GM18520 (cell line): ENCODE measurements around the gene FILIP1L.

Experiments
- ATAC-seq: cut with Tn5 transposase; IDR thresholded peaks from one replicate; pipeline ENCODE4 v1.9.1; 2021; ENCODE audit not compliant: unreplicated experiment

Gene FILIP1L

DNA sequence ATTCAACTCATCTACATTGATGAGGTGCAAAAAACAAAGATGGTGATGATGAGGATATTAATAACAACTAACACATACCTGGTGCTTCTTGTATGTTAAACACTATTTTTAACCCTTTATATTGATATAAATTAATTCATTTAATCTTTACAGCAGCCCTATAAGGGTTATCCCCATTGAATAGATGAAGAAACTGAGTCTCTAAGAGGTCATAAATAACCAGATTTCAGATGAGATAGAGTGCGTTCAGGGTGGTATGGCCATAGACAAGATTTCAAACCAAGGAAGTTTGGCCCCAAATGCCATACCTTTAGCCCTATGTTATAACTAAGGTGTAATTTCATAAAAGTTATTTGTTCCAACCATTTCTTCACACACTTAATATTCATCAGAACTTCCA lies 214.1 kb downstream of the FILIP1L start:
- no peak for ATAC-seq

DNA sequence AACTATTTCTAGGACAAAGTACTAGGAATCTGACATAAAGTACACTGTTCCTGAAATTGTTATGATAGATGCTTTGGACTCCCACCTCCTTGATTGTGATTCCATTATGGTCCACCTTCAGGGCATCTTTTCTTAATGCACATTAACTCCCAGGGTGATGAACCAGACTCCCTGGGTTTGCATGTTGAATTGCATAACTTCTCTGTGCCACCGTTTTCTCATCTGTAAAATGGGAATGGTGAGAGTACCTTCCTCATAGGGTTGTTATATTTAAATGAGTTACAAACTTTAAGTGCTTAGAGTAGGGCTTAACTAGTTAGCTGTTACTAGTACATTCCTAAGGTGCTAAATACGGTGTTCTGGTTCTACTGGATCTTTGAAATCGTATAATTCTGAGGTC lies 214.7 kb downstream of the FILIP1L start:
- ATAC-seq = no peak

DNA sequence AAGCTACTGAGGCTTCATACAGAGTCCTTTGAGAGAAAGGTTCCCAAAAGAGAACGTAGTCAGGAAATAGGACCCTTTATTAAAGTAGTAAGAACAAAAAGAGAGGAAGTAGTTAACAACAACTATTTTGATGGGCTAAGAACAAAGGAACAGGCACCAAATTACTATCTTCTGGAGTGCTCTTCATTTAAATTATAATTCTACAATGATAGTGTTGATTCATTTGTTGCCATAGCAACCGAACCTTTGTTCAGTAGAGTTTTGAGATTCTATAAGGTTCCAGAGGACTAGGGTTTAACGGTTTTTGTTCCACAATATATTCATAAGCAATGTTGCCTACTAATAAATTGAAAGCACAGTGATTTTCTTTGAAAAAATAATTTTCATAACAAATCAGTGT lies 217.8 kb downstream of the FILIP1L start:
- ATAC-seq = no peak

DNA sequence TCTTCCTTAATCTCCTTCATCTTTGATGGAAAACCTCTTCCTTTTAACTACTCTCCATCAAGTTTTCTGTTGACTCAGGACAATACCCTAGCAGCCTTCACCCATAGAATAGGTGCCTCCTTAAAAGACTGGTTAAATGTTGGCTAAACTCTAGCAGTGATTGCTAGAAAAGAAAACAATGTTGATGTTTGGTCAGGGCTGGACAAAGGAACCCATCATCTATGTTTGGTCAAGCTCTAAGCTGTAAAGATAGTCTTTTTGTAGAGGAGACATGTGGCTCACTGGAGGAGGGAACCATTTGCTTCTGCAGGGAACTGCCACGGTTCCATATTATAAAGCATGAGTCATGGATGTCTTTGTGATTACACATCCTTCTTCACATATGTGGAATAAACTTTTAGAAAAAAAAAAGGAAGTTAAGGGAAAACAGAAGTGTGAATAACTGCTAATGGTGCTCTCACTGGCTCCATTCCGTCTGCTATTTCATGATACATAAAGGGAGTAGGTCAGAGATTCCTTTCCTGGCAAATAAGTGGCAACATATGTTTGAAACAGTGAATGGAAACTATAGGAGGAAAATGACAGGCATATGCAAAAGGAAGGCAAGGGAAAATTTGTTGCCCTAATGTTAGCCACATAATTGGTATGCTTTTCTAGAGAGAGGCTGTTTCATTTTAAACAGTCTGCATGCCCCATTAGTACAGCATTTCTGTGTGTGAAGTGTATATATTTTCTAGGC lies 218.4 kb downstream of the FILIP1L start:
- ATAC-seq = no peak

DNA sequence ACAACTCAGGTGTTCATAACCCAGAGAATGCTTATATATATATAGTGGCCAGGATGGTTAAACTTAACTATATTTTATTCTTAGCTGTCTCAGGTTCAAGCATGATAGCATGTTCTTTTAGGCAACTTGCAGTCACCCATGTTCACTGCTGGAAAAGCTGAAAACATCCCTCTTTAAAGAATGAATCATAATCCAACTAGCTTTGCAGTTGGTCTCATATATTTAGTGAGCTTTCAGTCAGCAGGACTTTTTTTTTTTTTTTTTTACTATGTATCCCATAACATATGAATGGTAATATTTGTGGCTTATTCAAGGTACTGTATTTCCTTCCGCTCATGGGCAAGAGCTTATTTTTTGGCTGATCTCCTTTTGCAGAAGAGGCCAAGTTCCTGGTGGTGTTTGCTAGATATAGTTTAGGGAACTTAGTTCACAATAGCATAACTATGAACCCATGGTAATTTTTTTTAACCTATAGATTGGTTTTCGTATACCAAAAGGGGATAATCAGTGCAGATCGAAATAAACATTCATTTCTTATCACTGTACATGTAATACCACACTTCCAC lies 219.1 kb downstream of the FILIP1L start:
- ATAC-seq = no peak

DNA sequence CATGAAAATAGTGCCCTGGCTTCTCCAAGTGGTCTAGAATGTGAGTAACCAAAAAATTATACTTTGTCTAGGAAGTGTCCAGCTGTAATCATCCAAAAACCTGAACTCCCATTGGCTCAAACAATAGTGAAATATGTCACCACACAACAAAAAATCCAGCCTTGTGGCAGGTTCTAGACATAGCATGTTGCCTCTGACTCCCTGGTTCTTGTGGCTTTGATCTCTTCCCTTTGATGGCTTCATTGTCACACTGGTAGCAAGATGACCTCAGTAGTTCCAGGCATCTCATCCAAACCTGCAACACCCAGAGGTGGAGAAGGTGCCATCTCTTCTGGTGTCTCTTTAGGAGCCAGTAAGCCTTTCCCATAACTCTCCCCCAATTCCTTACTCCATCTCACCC lies 222.0 kb downstream of the FILIP1L start:
- no peak for ATAC-seq

DNA sequence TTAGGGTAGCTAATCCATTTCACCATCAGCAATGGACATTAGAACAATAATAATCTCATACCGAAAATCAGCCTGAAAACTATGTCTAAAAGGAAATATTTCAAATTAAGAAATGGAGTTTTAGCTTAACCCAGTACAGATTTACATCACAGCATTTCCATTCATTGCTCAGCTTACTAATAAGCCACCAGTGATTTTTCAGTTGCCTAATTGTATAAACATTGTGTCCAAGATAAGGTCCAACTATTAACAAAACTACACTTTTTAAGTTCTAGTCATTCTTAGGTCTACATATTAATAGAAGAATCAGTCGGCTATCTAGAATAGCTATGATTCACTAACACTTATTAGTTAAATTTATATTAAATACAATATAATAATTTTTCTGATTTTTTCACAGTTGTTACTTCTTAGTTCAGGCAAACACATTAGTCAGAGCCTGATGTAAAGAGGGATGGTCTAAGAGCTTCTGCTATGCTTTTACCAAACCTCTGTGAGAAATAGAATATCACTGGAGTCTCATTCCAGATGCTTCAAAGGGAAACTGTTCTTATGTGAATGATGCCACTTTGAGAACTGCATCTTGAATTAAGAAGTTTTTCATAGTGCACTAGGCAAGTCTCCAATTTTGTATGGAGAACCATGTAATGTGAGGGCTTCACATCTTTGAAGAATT lies 222.6 kb downstream of the FILIP1L start:
- ATAC-seq = no peak

DNA sequence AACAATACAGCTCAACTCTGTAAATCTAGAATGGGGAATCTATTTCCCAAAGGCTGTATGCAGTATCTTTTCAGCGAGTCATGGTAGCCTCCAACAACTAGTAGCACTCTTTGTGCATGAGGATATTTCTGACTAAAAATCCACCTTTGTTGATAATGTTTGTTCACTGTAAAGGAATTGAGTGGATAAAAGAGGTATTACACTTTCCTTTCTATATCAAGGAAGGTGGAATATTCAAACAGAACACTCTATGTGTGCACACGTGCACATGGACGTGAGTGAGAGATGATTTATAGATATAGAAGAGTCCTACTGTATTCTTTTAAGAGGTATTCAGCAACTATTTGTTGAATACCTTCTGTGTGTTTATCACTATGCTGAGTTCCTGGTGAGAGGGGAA lies 228.4 kb downstream of the FILIP1L start:
- no peak for ATAC-seq

DNA sequence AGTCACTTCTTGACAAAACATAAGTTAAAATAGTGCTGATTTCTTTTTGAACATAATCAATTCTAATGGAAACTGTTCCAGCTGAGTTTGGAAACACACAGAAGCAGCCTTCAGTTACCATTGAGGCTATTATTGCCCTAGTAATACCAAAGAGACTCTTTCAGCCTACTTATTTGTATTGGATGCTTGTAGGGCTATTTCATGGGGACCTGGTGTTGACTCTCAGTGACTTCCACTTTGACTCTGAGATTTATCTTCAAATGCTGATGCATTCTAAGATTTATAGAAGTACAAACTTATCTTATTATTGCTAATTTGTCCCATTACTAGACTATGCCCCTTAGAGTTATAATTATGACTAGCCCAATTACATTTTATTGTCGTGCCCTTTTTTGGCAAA lies 229.2 kb downstream of the FILIP1L start:
- no peak for ATAC-seq

DNA sequence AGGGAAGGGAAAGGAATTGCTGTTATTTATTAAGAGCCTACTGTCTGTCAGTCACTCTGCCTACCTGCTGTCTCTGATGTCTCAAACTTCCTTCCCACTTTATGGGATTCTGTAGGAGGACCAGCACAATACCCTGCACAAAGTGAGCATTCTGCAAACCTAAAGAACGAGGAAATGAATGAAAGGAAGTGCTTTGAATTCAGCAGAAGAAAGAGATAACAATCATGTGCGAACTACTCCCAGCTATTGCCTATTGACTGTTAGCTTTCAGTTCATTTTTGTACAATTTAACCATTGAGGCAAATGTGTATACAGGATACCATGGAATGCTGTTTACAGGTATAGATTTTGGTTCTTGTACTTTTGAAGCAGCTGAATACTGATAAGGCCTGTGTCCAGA lies 229.8 kb downstream of the FILIP1L start:
- no peak for ATAC-seq

DNA sequence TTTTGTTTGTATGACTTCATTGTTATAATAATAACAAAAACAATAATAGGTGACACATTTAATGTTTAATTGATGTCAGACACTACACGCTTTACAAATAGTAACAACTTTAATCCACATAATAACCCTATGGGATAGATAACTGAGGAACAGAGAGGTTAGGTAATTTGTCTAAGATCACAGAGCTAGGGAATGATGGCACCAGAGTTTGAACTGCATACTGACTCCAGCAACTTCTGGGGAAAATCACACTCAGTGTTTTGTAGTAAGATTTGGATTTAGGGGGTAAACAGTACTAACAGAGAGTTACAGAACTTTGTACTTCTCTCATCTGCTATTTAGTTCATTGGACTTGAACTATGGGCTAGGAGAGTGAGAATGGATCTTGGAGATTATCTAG lies 230.6 kb downstream of the FILIP1L start:
- no peak for ATAC-seq

DNA sequence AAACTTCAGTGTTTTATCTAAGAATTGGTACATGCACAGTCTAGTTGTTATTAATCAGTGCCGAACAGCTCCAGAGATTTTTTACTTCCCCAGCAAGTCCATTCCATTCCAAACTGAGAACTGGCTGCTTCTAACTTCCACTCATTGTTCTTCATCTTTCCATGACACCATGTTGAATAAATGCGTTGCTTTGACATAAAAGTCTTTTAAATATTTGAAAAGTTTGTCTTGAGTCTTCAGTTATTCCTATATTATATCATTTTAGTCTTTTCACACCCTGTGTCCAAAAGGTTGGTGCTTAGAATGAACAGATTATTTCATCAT lies 231.2 kb downstream of the FILIP1L start:
- ATAC-seq = no peak

DNA sequence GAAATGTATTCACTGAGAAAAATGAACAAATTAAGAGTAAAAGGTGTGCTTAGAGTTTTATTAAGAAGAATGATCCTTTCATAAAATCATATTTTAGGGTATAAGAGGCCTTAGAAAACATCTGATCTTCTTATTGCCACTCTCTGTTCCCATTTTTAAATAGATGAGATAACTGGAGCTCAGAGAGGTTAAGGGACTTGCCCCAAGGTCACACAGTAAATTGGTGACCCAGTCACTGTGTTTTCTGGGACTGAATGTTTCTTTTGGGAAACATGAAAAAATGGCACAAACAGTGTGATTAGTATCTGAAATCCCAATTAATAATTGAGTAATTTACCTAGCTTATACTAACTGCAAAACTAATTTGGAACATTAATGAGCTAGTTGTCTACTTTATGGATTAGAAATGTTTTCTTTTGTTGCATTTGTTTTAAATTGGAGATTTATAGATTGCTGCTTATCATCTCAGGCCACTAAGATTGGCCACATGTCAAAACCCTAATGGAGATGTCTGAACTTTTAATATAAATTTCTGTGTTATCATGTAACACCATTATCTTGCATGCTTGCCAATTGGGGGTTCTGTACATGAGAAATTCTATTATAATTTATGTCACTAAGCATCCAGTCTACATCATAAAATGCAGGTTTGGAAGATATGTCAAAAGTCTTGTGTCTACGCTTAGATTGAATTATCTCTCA lies 231.7 kb downstream of the FILIP1L start:
- ATAC-seq = no peak

DNA sequence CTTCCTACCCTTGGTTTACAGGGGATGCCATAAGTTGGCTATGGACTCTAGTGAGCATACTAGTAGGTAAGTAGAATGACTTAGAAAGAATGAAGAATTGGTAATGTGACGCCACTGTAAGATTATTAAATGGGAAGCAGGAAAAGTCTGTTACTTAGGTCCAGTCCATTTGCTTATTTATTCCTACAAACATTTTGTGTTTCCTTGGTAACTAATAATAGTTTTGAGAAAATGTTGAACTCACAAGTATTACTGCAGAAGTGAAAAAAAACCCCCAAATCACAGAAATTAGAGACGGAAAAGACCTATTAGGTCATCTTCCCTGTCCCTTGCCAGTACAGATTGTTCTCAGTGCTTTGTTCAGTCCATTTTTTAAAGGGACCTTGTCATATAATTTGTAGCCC lies 233.2 kb downstream of the FILIP1L start:
- no peak for ATAC-seq

DNA sequence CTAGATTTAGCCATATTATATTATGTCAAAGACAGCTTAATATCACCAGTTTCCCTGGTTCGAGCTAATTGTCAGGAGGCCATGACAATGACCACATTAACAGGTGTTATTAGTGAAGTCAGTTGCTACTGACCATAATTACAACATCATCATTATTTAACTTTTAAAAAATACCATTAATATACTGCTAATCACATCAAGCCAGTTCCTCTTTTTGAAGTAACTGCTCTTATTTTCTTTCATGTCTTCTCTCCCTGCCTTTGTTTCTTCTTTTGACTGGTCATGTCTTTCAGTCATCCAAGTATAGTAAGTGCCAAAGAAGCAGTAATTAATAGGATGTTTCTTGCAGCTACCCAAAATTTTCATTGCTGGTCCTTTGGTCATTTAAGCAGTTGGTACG lies 235.0 kb downstream of the FILIP1L start:
- no peak for ATAC-seq

DNA sequence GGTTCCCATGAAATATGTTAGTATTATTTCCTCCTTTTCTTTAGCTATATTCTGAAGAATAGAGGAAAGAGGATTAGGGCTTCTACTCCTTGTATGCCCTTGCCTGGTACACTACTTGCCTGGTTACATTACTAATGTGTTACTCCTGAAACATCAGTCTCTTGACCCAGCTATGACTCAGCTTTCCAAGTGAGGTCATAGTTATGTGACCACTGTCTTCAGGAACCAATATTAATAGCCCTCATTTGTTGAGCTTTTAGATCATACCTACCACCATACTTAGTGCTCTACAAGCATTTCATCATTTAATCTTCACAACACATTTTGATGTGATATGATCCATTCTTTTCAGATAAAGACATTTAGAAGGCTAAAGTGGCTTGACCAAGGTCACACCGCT lies 236.3 kb downstream of the FILIP1L start:
- peak; percentile 61 for ATAC-seq

DNA sequence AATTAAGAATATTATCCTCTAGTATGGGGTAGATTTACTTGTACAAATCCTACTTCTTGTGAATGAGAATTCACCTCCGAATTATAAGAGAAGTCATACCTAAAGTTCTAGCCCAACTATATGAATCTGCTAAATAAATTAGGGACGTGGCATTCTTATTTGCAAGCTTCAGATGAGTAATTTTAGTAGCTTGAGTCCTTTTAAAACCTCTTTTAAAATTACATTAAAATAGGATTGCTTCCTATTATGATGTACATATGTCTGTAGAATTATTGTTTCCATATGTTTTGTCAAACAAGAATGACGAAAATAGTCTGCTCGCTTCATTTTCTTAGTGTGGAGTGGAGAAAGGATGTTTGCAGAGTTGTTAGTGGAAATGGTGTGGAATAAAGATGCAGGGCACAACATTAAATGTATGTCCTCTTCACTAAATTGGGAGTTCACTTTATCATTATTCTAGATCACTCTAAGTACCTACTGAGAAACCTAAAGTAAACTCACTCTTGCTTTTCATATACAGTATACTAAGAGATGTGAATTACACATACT lies 237.2 kb downstream of the FILIP1L start:
- ATAC-seq = no peak

DNA sequence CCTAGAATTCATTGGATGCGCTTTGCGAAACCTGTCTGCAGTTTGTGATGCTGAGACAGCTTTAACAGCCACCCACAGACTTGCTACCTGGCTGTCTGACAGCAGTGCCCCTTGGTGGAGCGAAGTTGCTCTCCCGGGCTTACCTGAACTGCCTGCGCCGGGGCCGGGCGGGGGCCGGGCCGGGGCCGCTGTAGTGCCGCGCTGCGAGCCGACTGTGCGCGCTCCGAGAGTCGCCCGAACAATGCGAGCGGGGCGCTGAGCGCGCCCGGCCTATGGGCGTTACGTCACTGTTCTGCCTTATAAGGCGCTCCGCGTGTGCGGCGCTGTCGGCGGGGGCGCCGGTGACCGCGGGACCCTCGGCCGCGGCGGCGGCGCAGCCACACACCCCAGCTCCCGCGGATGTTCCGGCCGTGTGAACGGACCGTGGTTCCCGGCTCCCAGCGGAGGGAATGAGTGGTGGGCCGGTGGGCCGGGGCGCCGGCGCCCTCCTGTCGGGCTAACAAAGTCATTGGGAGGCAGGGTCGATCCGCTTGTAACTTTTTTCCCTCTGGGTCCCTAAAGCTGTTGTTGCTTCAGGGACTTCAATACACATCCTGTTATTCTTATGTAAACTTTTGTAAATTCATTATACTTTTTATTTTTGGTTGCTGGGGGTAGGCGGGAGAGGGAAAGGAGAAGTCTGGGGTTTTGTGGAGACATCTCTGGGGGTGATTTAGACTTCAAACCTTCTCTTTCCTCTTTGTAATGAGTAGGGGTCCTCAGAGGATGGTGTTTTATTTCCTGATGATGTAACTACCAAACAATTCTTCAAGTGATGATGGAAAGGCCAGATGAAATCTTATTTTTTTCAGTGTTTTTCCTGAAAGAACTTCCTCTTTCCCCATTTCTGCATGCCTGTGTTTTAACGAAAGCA lies 238.1 kb downstream of the FILIP1L start:
- peak; percentile 58 for ATAC-seq

DNA sequence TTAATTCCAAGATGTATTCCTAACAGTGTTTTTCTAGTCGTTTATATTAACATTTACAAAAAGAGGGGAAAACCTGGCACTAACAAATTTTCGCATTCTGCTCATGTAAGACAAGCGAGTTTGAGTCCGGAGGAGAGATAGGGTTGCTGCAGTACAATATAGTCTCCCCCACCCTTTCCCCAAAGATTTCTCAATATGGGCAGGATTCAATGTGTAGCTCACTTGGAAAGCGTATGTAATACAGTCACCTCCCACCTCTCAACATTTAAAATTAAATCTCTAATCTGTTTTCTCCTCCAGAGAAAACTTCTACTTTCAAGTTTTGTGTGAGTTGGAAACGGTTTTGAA lies 238.7 kb downstream of the FILIP1L start:
- no peak for ATAC-seq

DNA sequence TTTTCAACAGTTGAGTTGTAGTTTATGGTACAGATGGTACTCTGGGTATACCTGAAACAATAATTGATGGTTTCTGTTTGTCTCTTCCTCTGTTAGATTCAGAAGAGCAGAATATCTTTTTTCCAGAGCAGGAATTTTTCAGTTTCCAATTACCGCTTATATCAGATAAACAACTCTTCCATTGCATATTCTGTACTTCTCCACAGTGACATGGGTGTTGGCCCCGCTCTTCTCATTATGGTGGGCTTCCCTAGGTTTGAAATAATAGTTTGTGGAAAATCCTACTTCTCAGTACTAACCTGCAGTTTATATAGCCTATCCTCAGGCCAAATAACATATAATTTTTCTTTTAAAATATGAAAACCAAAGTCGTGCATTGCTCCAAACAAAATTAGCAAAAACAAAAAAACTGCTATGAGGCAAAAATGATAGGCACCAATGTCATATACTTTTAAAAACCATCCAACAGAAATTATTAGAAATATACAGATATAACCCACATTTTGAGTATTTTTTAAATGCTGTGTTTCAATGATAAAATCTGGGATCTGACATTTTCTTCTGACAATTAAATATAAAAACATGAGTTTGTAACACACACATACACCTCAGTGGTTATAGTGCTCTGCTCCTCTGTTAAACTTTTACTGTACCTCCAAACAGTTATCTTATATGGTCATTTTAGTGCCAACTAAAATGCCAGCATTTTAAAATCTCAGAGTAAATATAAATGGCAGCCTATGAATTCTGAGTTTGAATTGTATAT lies 239.9 kb downstream of the FILIP1L start:
- ATAC-seq = no peak
